Smooth muscle cell (in vitro differentiated cells): ENCODE measurements around the gene FTL. TPM values are rescaled to one million over a fixed set of nuclear protein-coding genes. Genes with fewer than 3 reads are reported as not detected.

Experiments used
- DNase-seq: peaks from one replicate; lab custom pipeline; 2025; ENCODE audit not compliant: unreplicated experiment; lab: John Stamatoyannopoulos, UW
- H2AFZ ChIP-seq: fragments of 200-600 bp; sonication (generic); 2 replicates; pipeline ENCODE4 v1.6.0; 2016; ENCODE audit warnings: antibody characterized with exemption, low read depth, mild to moderate bottlenecking
- H3F3A ChIP-seq: fragments of 200-600 bp; sonication (generic); 2 replicates; pipeline ENCODE4 v1.6.0; 2017; ENCODE audit warnings: antibody characterized with exemption, low read depth
- H3K27ac ChIP-seq: fragments of 200-600 bp; sonication (generic); 2 replicates; pipeline ENCODE4 v1.5.1; 2016; ENCODE audit warnings: low read depth, mild to moderate bottlenecking
- H3K27me3 ChIP-seq: fragments of 200-600 bp; sonication (generic); 2 replicates; pipeline ENCODE4 v1.6.1; 2016; ENCODE audit warnings: low read depth, mild to moderate bottlenecking
- H3K36me3 ChIP-seq: fragments of 200-600 bp; sonication (generic); 2 replicates; pipeline ENCODE4 v1.5.1; 2016; ENCODE audit warnings: low read depth
- H3K4me1 ChIP-seq: fragments of 200-600 bp; sonication (generic); 2 replicates; pipeline ENCODE4 v1.5.1; 2016; ENCODE audit warnings: low read depth
- H3K4me2 ChIP-seq: fragments of 200-600 bp; sonication (generic); 2 replicates; pipeline ENCODE4 v1.6.0; 2016; ENCODE audit warnings: mild to moderate bottlenecking
- H3K4me3 ChIP-seq: fragments of 200-600 bp; sonication (generic); 2 replicates; pipeline ENCODE4 v1.5.1; 2016; ENCODE audit warnings: mild to moderate bottlenecking
- H3K79me2 ChIP-seq: fragments of 200-600 bp; sonication (generic); 2 replicates; pipeline ENCODE4 v1.6.0; 2016; ENCODE audit warnings: low read depth, mild to moderate bottlenecking
- H3K9ac ChIP-seq: fragments of 200-600 bp; sonication (generic); 2 replicates; pipeline ENCODE4 v1.6.0; 2016; ENCODE audit warnings: low read depth
- H3K9me3 ChIP-seq: fragments of 200-600 bp; sonication (generic); replicated peaks from 2 replicates; pipeline ENCODE4 v1.5.1; 2016; ENCODE audit warnings: low read depth
- H4K20me1 ChIP-seq: fragments of 200-600 bp; sonication (generic); 2 replicates; pipeline ENCODE4 v1.6.0; 2016; ENCODE audit warnings: low read depth
- CTCF ChIP-seq: fragments of 200-600 bp; sonication (generic); IDR thresholded peaks from 2 replicates; pipeline ENCODE4 v1.5.1; 2017; ENCODE audit warnings: borderline replicate concordance, mild to moderate bottlenecking, antibody characterized with exemption; ENCODE audit not compliant: insufficient read depth, poor library complexity, severe bottlenecking
- WGBS: methylation state at CpG from one replicate; pipeline ENCODE4 v1.1.7; 2016; ENCODE audit warnings: low lambda C conversion rate; 5-methylcytosine and 5-hydroxymethylcytosine counted together
- polyA plus RNA-seq: library from polyadenylated mRNA; unstranded; fragments of >200 nt; fragmentation: Nextera tagmentation; extraction: Ambion mirVana; gene quantifications from 2 replicates; pipeline ENCODE4 v1.2.1, GENCODE V29; 2016
- total RNA-seq: library from RNA; depleted of rRNA; stranded (reverse); fragments of >200 nt; gene quantifications from 2 replicates; pipeline ENCODE4 v1.2.3, GENCODE V29; 2014

FTL gene
- total and polyA plus RNA-seq, 2 experiments from 2014 or later = 5,904 to 12,053 TPM

- no peak for TF ChIP-seq CTCF
- H3K36me3 ChIP-seq = no peaks in the 10 kb centered on the region
- no peak for DNase-seq
- peaks cover 14% of the 10 kb centered on the region for H3K4me1 ChIP-seq
- no peaks in the 10 kb centered on the region for H3K9me3 ChIP-seq
- H3K27me3 ChIP-seq = no peaks in the 10 kb centered on the region
- no peak overlapping the region for H3K4me2 ChIP-seq
- WGBS = 99% methylated on average over 25 of the region's 25 CpGs
- no peak overlapping the region for H3K27ac ChIP-seq
- no peak overlapping the region for H3K4me3 ChIP-seq
- no peaks in the 10 kb centered on the region for H3K79me2 ChIP-seq
- no peaks in the 10 kb centered on the region for H4K20me1 ChIP-seq
- H3K9ac ChIP-seq = no peak overlapping the region
- H3F3A ChIP-seq = no peaks in the 10 kb centered on the region
- no peak overlapping the region for H2AFZ ChIP-seq
Observed at GRCh38 chr19:48935864-48936263, 29.2 kb upstream of the FTL start.

- H3K36me3 ChIP-seq = no peaks in the 10 kb centered on the region
- H3K27me3 ChIP-seq = no peaks in the 10 kb centered on the region
- no peaks in the 10 kb centered on the region for H4K20me1 ChIP-seq
- H3K9me3 ChIP-seq = no peaks in the 10 kb centered on the region
- no peak overlapping the region for H3K4me3 ChIP-seq
- H3K4me1 ChIP-seq = peaks cover 7% of the 10 kb centered on the region
- no peaks in the 10 kb centered on the region for H3F3A ChIP-seq
- H2AFZ ChIP-seq = no peak overlapping the region
- H3K9ac ChIP-seq = no peak overlapping the region
- no peak for TF ChIP-seq CTCF
- no peak overlapping the region for H3K4me2 ChIP-seq
- DNase-seq = no peak
- WGBS = 95% methylated on average over 7 of the region's 7 CpGs
- no peaks in the 10 kb centered on the region for H3K79me2 ChIP-seq
- no peak overlapping the region for H3K27ac ChIP-seq
Observed at GRCh38 chr19:48938256-48938655, 26.9 kb upstream of the FTL start.

- Histone ChIP-seq H3K79me2 (no peaks in the 10 kb centered on the region), H3K27me3 (no peaks in the 10 kb centered on the region), H2AFZ (no peak overlapping the region), H3K27ac (no peak overlapping the region), H3K9me3 (no peaks in the 10 kb centered on the region), H3K36me3 (no peaks in the 10 kb centered on the region), H3F3A (no peaks in the 10 kb centered on the region), H3K4me3 (no peak overlapping the region), H3K9ac (no peak overlapping the region), H3K4me2 (no peak overlapping the region), H3K4me1 (no peaks in the 10 kb centered on the region), H4K20me1 (no peaks in the 10 kb centered on the region)
- no peak for DNase-seq
- WGBS = 98% methylated on average over 5 of the region's 5 CpGs
- TF ChIP-seq CTCF = no peak
Observed at GRCh38 chr19:48940902-48941301, 24.2 kb upstream of the FTL start.

- H4K20me1 ChIP-seq = no peaks in the 10 kb centered on the region
- H2AFZ ChIP-seq = no peak overlapping the region
- no peaks in the 10 kb centered on the region for H3K9me3 ChIP-seq
- H3K4me2 ChIP-seq = no peak overlapping the region
- no peaks in the 10 kb centered on the region for H3K79me2 ChIP-seq
- H3K27me3 ChIP-seq = no peaks in the 10 kb centered on the region
- no peak for DNase-seq
- H3K4me1 ChIP-seq = no peaks in the 10 kb centered on the region
- no peak for TF ChIP-seq CTCF
- no peaks in the 10 kb centered on the region for H3F3A ChIP-seq
- no peak overlapping the region for H3K9ac ChIP-seq
- H3K4me3 ChIP-seq = no peak overlapping the region
- no peaks in the 10 kb centered on the region for H3K36me3 ChIP-seq
- 96% methylated on average over 6 of the region's 6 CpGs for WGBS
- no peak overlapping the region for H3K27ac ChIP-seq
Observed at GRCh38 chr19:48943081-48943480, 22.0 kb upstream of the FTL start.
